ENCODE results near the gene ASIC5. TPM values are rescaled to one million over a fixed set of nuclear protein-coding genes. Genes with fewer than 3 reads are reported as not detected.

ASIC5 gene
- total RNA-seq, 2 donors from 2014 or later, result not detected

- intact Hi-C loops (cut with DNase I), result loop anchor here (5.0 to 10.0 kb wide), 3 partner anchors 261 to 381 kb away; no protein-coding TSS in a partner anchor
- WGBS, result 72% methylated on average over 1 of the region's 1 CpG
- H3K4me3 ChIP-seq, result no peak overlapping the region
Measured at GRCh38 chr4:155785828-155786227, 80.2 kb downstream of the ASIC5 start.

GRCh38 chr4:155784637-155785036 lies 81.4 kb downstream of the ASIC5 start:
- H3K27me3 ChIP-seq (replicated peaks; ENCODE audit: insufficient read depth), result no peaks in the 10 kb centered on the region
- DNase-seq (ENCODE audit: low spot score), result no peak
- 61% methylated on average over 1 of the region's 1 CpG for WGBS
- TF ChIP-seq POLR2A (IDR thresholded peaks at IDR 0.05) (no peak), POLR2AphosphoS5 (IDR thresholded peaks at IDR 0.05) (no peak), CTCF (IDR thresholded peaks at IDR 0.05) (no peak)
- no peak overlapping the region for H3K4me3 ChIP-seq
- H3K4me1 ChIP-seq (replicated peaks), result no peaks in the 10 kb centered on the region
- no peaks in the 10 kb centered on the region for H3K9me3 ChIP-seq
- no peak overlapping the region for H3K27ac ChIP-seq
- intact Hi-C loops (cut with DNase I), result loop anchor here (5.0 to 10.0 kb wide), 3 partner anchors 260 to 380 kb away; no protein-coding TSS in a partner anchor
- H3K36me3 ChIP-seq, result no peaks in the 10 kb centered on the region

More at GRCh38 chr4:155785828-155786227, 80.2 kb downstream of the ASIC5 start:
- DNase-seq (ENCODE audit: low spot score), result no peak
- no peaks in the 10 kb centered on the region for H3K36me3 ChIP-seq
- H3K27me3 ChIP-seq (replicated peaks; ENCODE audit: insufficient read depth), result no peaks in the 10 kb centered on the region
- TF ChIP-seq POLR2AphosphoS5 (IDR thresholded peaks at IDR 0.05) (no peak), POLR2A (IDR thresholded peaks at IDR 0.05) (no peak), CTCF (IDR thresholded peaks at IDR 0.05) (no peak)
- H3K9me3 ChIP-seq, result no peaks in the 10 kb centered on the region
- H3K4me1 ChIP-seq (replicated peaks), result no peaks in the 10 kb centered on the region
- no peak overlapping the region for H3K27ac ChIP-seq

GRCh38 chr4:155781249-155781831 lies 84.7 kb downstream of the ASIC5 start:
- TF ChIP-seq POLR2A (IDR thresholded peaks at IDR 0.05) (no peak), CTCF (IDR thresholded peaks at IDR 0.05) (no peak), POLR2AphosphoS5 (IDR thresholded peaks at IDR 0.05) (no peak)
- H3K36me3 ChIP-seq, result no peaks in the 10 kb centered on the region
- H3K4me1 ChIP-seq (replicated peaks), result no peaks in the 10 kb centered on the region
- no peaks in the 10 kb centered on the region for H3K9me3 ChIP-seq
- no peaks in the 10 kb centered on the region for H3K27me3 ChIP-seq (replicated peaks; ENCODE audit: insufficient read depth)
- intact Hi-C loops (cut with DNase I), result loop anchor here (10.0 kb wide), 2 partner anchors 257 to 377 kb away; no protein-coding TSS in a partner anchor
- no peak overlapping the region for H3K27ac ChIP-seq
- WGBS, result 92% methylated on average over 4 of the region's 4 CpGs
- no peak overlapping the region for H3K4me3 ChIP-seq
- no peak for DNase-seq (ENCODE audit: low spot score)

- 54% methylated on average over 1 of the region's 1 CpG for WGBS
- Histone ChIP-seq H3K4me1 (replicated peaks) (no peaks in the 10 kb centered on the region), H3K36me3 (no peaks in the 10 kb centered on the region), H3K9me3 (no peaks in the 10 kb centered on the region), H3K27me3 (replicated peaks; ENCODE audit: insufficient read depth) (no peaks in the 10 kb centered on the region), H3K4me3 (no peak overlapping the region), H3K27ac (no peak overlapping the region)
- intact Hi-C loops (cut with DNase I), result loop anchor here (10.0 kb wide), 2 partner anchors 256 to 376 kb away; no protein-coding TSS in a partner anchor
- DNase-seq (ENCODE audit: low spot score), result no peak
- TF ChIP-seq CTCF (IDR thresholded peaks at IDR 0.05), result no peak
- no peak for TF ChIP-seq POLR2AphosphoS5 (IDR thresholded peaks at IDR 0.05)
- TF ChIP-seq POLR2A (IDR thresholded peaks at IDR 0.05), result no peak
Measured at GRCh38 chr4:155780775-155781174, 85.3 kb downstream of the ASIC5 start.

Other genes with a start within 250 kb of the ASIC5 start
- gene GUCY1A1, start 199.4 kb downstream of the ASIC5 start, total RNA-seq, result 100 to 1,000 TPM in 1 of 2 donors, 10 to 100 TPM in 1; 49.8 to 103 TPM
- 10 to 100 TPM in 1 of 2 donors, 1 to 10 TPM in 1; 5.6 to 12.6 TPM for gene GUCY1B1, start 107.3 kb downstream of the ASIC5 start, total RNA-seq
- gene TDO2, start 37.4 kb upstream of the ASIC5 start, total RNA-seq, result 1 to 10 TPM in 1 of 2 donors, under 1 TPM in 1; 0.09 to 4.8 TPM
- 10 to 100 TPM; 24.9 to 37.5 TPM for gene CTSO, start 87.6 kb upstream of the ASIC5 start, total RNA-seq

Measured in prostate gland (tissue), 2 donors.